OCI-M2 (cell line): ENCODE measurements around the gene EPHA4.

Experiments used
- DNase-seq: peaks from one replicate; lab custom pipeline; 2025; ENCODE audit not compliant: unreplicated experiment; lab: John Stamatoyannopoulos, UW

Gene EPHA4

GRCh38 chr2:221506469-221506868, 65.6 kb downstream of the EPHA4 start:
- no peak for DNase-seq

DNA sequence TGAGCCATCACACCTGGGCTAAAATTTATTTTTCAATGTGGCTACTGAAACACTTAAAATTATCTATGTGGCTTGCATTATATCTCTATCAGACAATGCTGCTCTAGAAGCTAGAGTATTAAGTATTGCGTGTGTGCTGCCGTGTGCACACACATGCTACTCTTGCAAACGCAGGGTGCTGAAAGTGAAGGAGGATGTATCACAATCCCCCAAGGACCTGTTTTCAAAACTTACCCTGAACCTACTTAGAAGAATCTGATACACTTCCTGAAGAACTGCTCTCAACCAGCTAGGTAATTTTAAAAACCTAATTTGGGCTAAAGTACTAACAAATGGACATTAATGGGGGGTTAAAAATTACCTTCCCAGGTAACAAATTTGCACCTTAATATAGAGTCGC, 66.5 kb downstream of the EPHA4 start:
- DNase-seq: no peak

DNA sequence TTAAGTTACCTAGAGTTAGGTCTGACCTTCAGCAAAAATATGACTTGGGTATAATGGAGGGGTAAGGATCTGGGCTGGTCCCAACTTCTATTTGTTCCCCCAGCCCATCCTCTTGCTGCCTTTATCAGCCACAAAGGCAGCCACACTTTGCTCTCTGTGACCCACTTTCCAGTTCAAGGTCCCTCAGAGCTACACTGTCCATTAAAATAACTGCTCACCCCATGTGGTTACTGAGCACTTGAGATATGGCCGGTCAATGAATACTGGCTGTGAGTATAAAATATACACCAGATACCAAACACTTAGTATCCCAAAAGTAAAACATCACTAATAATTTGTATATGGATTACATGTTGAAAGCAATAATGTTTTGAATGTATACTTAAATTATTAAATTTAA, 67.2 kb downstream of the EPHA4 start:
- no peak for DNase-seq

DNA sequence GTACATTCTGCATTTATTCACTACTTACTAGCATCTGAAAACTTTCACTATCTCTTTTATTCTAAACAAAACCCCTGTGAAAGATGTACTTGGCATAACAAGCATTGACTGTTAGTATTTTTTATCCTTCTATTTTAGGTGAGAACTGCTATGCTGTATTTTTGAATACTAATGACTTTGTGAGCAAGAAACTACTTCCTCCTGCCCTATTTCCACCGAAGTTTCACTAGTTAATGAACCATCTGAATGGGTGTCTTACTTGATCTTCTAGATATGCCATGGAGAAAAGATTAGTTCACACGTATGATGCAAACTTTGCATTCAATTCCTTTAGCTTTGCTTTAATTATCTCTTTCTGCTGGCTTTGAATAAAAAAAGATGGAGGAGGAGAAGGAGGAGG, 68.1 kb downstream of the EPHA4 start:
- no peak for DNase-seq

GRCh38 chr2:221502270-221503010, 69.7 kb downstream of the EPHA4 start:
- DNase-seq: no peak

GRCh38 chr2:221501883-221502269, 70.2 kb downstream of the EPHA4 start:
- no peak for DNase-seq

GRCh38 chr2:221501210-221501882, 70.8 kb downstream of the EPHA4 start:
- DNase-seq: no peak

DNA sequence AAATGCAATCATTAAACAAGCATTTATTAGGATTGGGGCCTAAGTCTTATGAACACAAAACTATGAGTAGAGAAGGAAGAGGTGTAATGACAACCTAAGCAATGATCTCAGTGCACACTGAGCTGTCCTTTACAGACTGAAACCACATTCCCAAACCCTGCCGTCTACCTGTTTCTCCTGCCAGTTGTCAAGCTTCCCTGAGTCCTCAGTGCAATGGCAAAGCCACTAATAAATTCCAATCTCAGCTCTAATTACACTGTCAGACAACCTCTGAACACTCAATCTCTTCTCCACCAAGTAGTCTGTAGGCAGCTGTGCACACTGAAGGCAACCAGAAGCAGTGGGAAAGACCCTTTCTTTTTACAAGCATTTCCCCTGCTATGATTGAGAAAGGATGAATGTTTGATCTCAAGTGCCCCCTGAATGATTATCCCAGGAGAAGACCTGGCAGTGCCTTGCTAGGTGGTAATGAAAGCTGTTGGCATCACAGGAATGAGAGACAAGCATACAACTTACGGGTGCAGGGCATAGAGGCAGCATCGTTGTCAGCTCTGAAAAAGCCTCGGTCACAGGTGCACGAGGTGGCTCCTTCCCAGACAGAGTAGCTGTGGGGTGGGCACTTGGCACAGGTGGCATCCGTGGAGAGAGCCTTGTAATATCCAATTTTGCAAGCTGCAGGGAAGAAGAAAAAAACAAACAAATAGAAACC, 71.4 kb downstream of the EPHA4 start:
- no peak for DNase-seq

GRCh38 chr2:221495731-221496130, 76.4 kb downstream of the EPHA4 start:
- DNase-seq: no peak

GRCh38 chr2:221494556-221494955, 77.5 kb downstream of the EPHA4 start:
- DNase-seq: no peak

- DNase-seq: no peak
Observed at GRCh38 chr2:221493391-221493790, 78.7 kb downstream of the EPHA4 start.

DNA sequence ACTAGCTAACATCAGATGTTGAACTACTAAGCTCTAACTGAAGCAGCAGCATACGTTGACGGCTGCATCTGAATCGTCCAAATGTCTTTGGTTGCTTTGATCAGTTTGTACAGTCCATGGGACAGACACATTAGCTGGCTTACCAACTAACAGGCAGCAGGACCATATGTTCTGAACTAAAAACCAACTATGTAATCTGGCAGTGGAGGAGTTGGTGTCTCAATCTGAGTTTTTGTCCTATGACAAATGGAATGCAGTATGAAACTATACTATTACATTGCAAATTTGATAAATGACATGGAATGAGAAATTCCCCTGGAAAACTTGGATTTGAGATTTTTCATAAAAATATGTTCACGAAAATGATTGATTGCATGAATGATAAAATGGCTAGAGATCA, 79.5 kb downstream of the EPHA4 start:
- no peak for DNase-seq

DNA sequence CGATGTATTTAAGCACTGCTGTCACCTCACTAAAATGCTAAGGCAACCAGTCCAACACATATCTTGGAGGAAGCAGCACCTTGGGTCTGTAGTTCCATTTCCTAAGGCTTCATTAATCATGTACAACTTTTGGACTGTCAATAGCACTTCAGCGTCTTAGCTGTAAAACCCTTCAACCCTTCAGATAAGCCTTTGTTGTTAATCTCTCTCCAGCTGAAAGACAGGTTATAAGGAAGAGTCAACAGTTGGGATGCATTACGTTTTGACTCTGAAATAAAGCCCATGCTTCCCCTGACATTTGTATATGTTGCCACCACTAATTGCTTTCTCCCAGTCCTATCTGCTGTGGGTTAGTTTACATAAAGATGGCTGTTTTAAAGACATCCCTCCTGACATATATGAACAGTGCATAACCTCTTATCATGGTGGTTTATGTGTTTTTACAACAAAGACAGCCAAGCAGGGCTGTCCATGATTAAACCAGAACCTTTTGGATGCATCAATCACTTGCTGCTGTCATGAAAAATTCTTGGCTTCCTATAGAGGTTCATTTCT, 81.5 kb downstream of the EPHA4 start:
- DNase-seq: no peak

GRCh38 chr2:221488136-221488807, 83.8 kb downstream of the EPHA4 start:
- DNase-seq: no peak

- DNase-seq: no peak
Observed at GRCh38 chr2:221486106-221486505, 86.0 kb downstream of the EPHA4 start.

DNA sequence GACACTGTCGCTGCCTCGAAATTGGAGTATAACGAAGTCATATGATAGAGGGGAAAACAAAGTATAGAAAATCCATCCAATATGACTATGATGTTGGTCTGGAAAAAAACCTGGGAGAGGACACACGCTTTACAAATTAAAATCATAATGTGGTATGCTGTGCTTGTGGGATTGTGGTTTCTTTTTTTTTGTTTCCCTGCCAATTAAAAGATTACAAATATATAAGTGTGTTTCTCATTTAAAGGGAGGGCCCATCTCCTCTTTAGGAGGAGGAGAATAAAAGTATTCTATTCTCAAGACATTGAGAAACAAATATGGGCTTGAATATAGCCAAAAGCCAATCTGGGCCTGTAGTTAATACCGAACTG, 86.6 kb downstream of the EPHA4 start:
- DNase-seq: no peak

DNA sequence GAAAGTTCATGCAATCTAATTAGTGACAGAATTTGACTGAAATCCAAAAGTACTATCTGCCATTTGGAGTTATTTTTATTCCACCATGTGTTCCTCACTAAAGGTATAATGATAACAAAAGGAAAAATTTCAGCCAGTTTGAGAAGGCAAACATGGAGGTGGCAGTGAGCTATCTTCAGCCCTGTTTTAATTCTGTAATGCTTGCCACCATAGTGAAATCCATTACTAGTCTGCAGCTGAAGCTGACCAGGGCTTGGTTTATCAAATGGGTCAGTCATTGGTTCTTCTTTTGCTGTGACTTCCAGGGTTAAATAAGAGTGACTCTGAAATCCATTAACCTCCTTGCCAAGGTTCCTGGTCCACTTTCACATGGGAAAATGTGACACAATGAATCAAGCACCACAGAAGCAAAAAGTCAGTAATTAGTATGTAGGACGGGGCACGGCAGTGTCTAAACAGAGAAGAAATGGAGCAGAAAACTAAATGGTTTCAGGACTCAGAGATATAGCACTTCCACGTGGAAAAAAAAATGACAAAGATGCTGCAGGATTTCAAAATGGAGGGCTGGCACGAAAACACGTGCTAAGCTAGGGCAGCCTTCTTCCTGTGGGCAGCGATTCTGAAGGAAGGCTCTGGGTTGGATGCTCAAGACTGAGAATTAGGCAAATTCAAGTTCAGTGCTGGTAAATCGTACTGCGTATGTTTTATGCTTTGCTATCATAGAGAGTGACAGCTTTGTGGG, 87.2 kb downstream of the EPHA4 start:
- no peak for DNase-seq

DNA sequence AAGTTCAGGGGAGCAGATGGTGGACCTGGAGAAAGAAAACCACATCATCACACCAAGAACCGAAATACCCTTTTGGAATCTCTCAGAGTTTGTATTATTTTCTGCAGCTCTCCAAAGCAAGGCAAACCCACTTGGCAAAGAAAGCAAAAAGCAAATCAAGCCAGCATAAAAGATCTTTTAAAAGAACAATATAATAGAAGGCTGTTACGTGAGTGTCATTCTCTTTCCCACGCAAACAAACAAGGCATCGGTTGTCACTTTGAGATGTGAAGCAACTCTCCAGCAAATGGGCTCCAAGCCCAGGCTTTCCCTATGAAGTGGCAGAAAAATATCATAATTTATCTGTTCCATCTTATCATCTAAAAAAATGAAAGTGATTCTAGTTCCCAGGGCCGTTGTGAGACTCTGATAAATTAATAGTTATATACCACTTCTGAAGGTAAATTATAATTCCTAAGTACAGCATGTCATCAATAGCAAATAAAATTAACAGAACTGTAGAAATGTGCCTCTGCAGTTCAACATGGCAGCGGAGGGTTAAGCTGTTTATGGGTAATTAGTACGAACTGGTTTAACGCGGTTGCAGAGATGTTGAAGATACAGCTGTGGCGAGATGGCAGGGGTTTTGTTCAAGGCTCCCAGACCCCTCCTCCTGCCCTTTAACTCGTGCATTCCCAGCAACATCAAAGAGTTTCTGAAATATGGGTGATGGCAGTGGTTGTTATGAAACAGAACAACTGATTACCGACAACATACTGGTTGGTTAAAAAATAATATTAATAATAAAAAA, 89.2 kb downstream of the EPHA4 start:
- DNase-seq: no peak

GRCh38 chr2:221480821-221481220, 91.3 kb downstream of the EPHA4 start:
- no peak for DNase-seq

DNA sequence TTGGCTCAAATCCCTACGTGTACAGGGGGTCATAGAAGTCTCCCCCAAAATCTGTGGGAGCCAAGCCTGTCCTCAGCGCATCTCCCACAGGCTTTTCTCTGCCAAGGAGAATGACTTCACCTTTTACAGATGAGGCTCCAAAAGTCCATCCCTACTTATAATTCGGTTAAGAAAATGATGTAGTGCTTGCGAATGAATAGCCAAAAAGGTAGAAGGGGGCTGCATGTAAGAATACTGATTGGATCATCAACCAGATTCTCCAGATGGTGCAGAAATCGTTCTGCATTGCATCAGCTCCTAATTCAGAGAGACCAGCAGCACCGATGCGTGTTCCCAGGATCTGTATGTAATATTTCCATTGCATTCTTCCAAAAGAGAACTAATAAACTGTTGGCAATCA, 91.9 kb downstream of the EPHA4 start:
- DNase-seq: no peak
